HG02763 (cell line): Measurements from ENCODE around the gene MBNL1.
A peak's percentile ranks its signal among the peaks of the same experiment; 100 is the strongest.

Source experiments
- ATAC-seq: cut with Tn5 transposase; IDR thresholded peaks from one replicate; pipeline ENCODE4 v1.9.1; 2021; ENCODE audit warnings: mild to moderate bottlenecking, moderate library complexity; ENCODE audit not compliant: unreplicated experiment

The MBNL1 gene

GRCh38 chr3:152268555-152269055 is at the start of gene MBNL1:
TSS of gene MBNL1 (plus strand) at chr3:152268929. CDS start at chr3:152300194, 31,265 bp downstream.
- ATAC-seq, result peak; percentile 59

- ATAC-seq, result no peak
Observed at GRCh38 chr3:152219216-152219615, 49.5 kb upstream of the MBNL1 start.

GRCh38 chr3:152219769-152220255 is 48.9 kb upstream of the MBNL1 start:
- ATAC-seq, result no peak

- no peak for ATAC-seq
Observed at GRCh38 chr3:152222327-152222726, 46.4 kb upstream of the MBNL1 start.

GRCh38 chr3:152225201-152225600 is 43.5 kb upstream of the MBNL1 start:
- ATAC-seq, result no peak

- ATAC-seq, result no peak
Observed at GRCh38 chr3:152226176-152226575, 42.6 kb upstream of the MBNL1 start.

- ATAC-seq, result no peak
Observed at GRCh38 chr3:152227027-152227426, 41.7 kb upstream of the MBNL1 start.

- no peak for ATAC-seq
Observed at GRCh38 chr3:152229692-152230091, 39.0 kb upstream of the MBNL1 start.

GRCh38 chr3:152230370-152230769 is 38.4 kb upstream of the MBNL1 start:
- no peak for ATAC-seq

- no peak for ATAC-seq
Observed at GRCh38 chr3:152232001-152232400, 36.7 kb upstream of the MBNL1 start.

GRCh38 chr3:152232679-152233078 is 36.0 kb upstream of the MBNL1 start:
- no peak for ATAC-seq

- ATAC-seq, result no peak
Observed at GRCh38 chr3:152234657-152235375, 33.9 kb upstream of the MBNL1 start.

- no peak for ATAC-seq
Observed at GRCh38 chr3:152235709-152236298, 32.9 kb upstream of the MBNL1 start.

GRCh38 chr3:152236716-152237115 is 32.0 kb upstream of the MBNL1 start:
- peak; percentile 38 for ATAC-seq

GRCh38 chr3:152241142-152242017 is 27.3 kb upstream of the MBNL1 start:
- ATAC-seq, result peak; percentile 63

- peak; percentile 66 for ATAC-seq
Observed at GRCh38 chr3:152243301-152243711, 25.4 kb upstream of the MBNL1 start.

GRCh38 chr3:152243721-152244516 is 24.8 kb upstream of the MBNL1 start:
- ATAC-seq, result peak; percentile 26

GRCh38 chr3:152244517-152244888 is 24.2 kb upstream of the MBNL1 start:
- ATAC-seq, result no peak

- no peak for ATAC-seq
Observed at GRCh38 chr3:152245498-152246170, 23.1 kb upstream of the MBNL1 start.

GRCh38 chr3:152251916-152252315 is 16.8 kb upstream of the MBNL1 start:
- no peak for ATAC-seq
